GM12878 (cell line): ENCODE results near the gene RAB26. TPM values are rescaled to one million over a fixed set of nuclear protein-coding genes. Genes with fewer than 3 reads are reported as not detected.

Experiments used
- ATAC-seq: fragments of 200-7000 bp; cut with Tn5 transposase; 3 replicates; pipeline ENCODE4 v1.9.1; 2020; ENCODE audit warnings: mild to moderate bottlenecking, moderate library complexity
- BruUV-seq: library from RNA; stranded (reverse); fragments of 400-500 nt; replicated peaks from 2 replicates; lab custom pipeline; 2021; lab: Mats Ljungman, UMichigan
- CTCF ChIA-PET: fragments of 300-600 bp; sonication (Branson Sonifier 250); formaldehyde crosslinking; extraction: SDS; loops from one replicate; lab custom pipeline; 2021; ENCODE audit warnings: inconsistent platforms; lab: Yijun Ruan, JAX
- POLR2A ChIA-PET: fragments of 350-600 bp; formaldehyde crosslinking; extraction: SDS; loops from one replicate; lab custom pipeline; 2021; ENCODE audit warnings: inconsistent platforms; lab: Charles Lee
- RAD21 ChIA-PET: fragments of 300-600 bp; sonication (Branson Sonifier 250); formaldehyde crosslinking; loops from one replicate; lab custom pipeline; 2023; ENCODE audit warnings: antibody characterized with exemption; ENCODE audit not compliant: unreplicated experiment; lab: Charles Lee
- SMC1A ChIA-PET: fragments of 300-600 bp; sonication (Branson Sonifier 250); formaldehyde crosslinking; loops from one replicate; lab custom pipeline; 2023; ENCODE audit not compliant: unreplicated experiment, uncharacterized antibody; lab: Charles Lee
- DNase-seq: peaks from one replicate; pipeline ENCODE4 v3.0.0-alpha.2; 2011; ENCODE audit warnings: low read depth, low spot score
- FAIRE-seq: peaks from 3 replicates; lab custom pipeline; 2011; peaks lifted over from hg19 to GRCh38; lab: Jason Lieb, UNC
- H2AFZ ChIP-seq: 2 replicates; pipeline ENCODE4 v1.6.0; 2011; ENCODE audit warnings: low read depth, low read length, control low read depth; ENCODE audit not compliant: control insufficient read depth
- H3K27ac ChIP-seq: 2 replicates; pipeline ENCODE4 v1.5.1; 2011; ENCODE audit warnings: control low read depth; ENCODE audit not compliant: control insufficient read depth, insufficient read depth
- H3K27me3 ChIP-seq, 2 experiments: replicated peaks in 1 of 2; 2 replicates each; pipeline versions ENCODE4 v1.6.0 to v1.6.1; 2011; ENCODE audit warnings: low read length in 1 of 2; ENCODE audit not compliant: control insufficient read depth in 2 of 2, insufficient read depth in 2 of 2
- H3K36me3 ChIP-seq, 2 experiments: 2 replicates each; pipeline ENCODE4 v1.5.1; 2011; ENCODE audit warnings: low read length in 1 of 2; ENCODE audit not compliant: control insufficient read depth in 2 of 2, insufficient read depth in 2 of 2
- H3K4me1 ChIP-seq: 2 replicates; pipeline ENCODE4 v1.6.1; 2011; ENCODE audit warnings: mild to moderate bottlenecking, low read length, moderate library complexity, mixed read lengths; ENCODE audit not compliant: control insufficient read depth, insufficient read depth
- H3K4me2 ChIP-seq: 2 replicates; pipeline ENCODE4 v1.6.0; 2011; ENCODE audit warnings: control low read depth; ENCODE audit not compliant: control insufficient read depth, insufficient read depth
- H3K4me3 ChIP-seq: fragments of 200-600 bp; sonication (generic); 2 replicates; pipeline ENCODE4 v1.5.1; 2016
- H3K79me2 ChIP-seq: 2 replicates; pipeline ENCODE4 v1.6.0; 2011; ENCODE audit warnings: low read length; ENCODE audit not compliant: control insufficient read depth, insufficient read depth
- H3K9ac ChIP-seq: 2 replicates; pipeline ENCODE4 v1.8.0; 2011; ENCODE audit warnings: low read length, control low read depth, mixed read lengths; ENCODE audit not compliant: control insufficient read depth, insufficient read depth
- H3K9me3 ChIP-seq: replicated peaks from 3 replicates; pipeline ENCODE4 v1.5.1; 2011; ENCODE audit warnings: mild to moderate bottlenecking, low read length; ENCODE audit not compliant: control insufficient read depth, insufficient read depth
- H4K20me1 ChIP-seq: 2 replicates; pipeline ENCODE4 v1.6.0; 2011; ENCODE audit not compliant: control insufficient read depth, insufficient read depth
- CEBPZ ChIP-seq: fragments of 150-350 bp; IDR thresholded peaks from 2 replicates; pipeline ENCODE4 v1.6.1; 2016; ENCODE audit warnings: low read depth, low read length
- FOS ChIP-seq: IDR thresholded peaks from 3 replicates; pipeline ENCODE4 v1.6.1; 2011; ENCODE audit warnings: borderline replicate concordance; ENCODE audit not compliant: insufficient read length; ENCODE audit errors: extremely low read depth
- IRF3 ChIP-seq: fragments of 450-650 bp; IDR thresholded peaks from 2 replicates; pipeline ENCODE4 v1.6.1; 2014; ENCODE audit warnings: mild to moderate bottlenecking
- MLLT1 ChIP-seq: fragments of 450-650 bp; IDR thresholded peaks from 2 replicates; pipeline ENCODE4 v1.6.1; 2016; ENCODE audit warnings: mild to moderate bottlenecking
- SMARCA5 ChIP-seq: fragments of 450-650 bp; IDR thresholded peaks from 2 replicates; pipeline ENCODE4 v1.6.1; 2017; ENCODE audit warnings: mild to moderate bottlenecking
- ZBTB40 ChIP-seq: fragments of 450-650 bp; IDR thresholded peaks from 2 replicates; pipeline ENCODE4 v1.6.1; 2016; ENCODE audit warnings: mild to moderate bottlenecking, moderate library complexity, borderline replicate concordance
- WGBS: methylation state at CpG from one replicate; pipeline ENCODE4 v1.1.6; 2016; ENCODE audit warnings: low lambda C conversion rate; ENCODE audit not compliant: insufficient replicate concordance, insufficient coverage; ENCODE audit errors: missing lambda C conversion rate; 5-methylcytosine and 5-hydroxymethylcytosine counted together
- in situ Hi-C: fragments of 300-500 bp; cut with MboI; formaldehyde crosslinking; loops from 9 replicates; pipeline ENCODE4 v1.14.3; 2018; ENCODE audit warnings: mixed read lengths
- intact Hi-C: fragments of 100-400 bp; cut with micrococcal nuclease; formaldehyde crosslinking; loops from one replicate; pipeline ENCODE4 v1.14.2; 2022; ENCODE audit not compliant: unreplicated experiment
- polyA plus RNA-seq, 11 experiments: library from polyadenylated mRNA; depleted of rRNA in 4 of 11; unstranded in 6 of 11; stranded (reverse) in 5 of 11; fragments of >200 nt; fragmentation: Nextera tagmentation in 4 of 11; fragmentation: Illumina TruSeq in 1 of 11; extraction: Ambion mirVana in 4 of 11; extraction: Trizol in 1 of 11; gene quantifications; 1 replicate in 1 of 11; 2 replicates in 10 of 11; pipeline versions ENCODE4 v1.2.1 to v1.2.3, GENCODE V29; 2011 to 2016; ENCODE audit warnings: inconsistent platforms in 2 of 11, missing spikeins in 2 of 11, low read depth in 1 of 11
- total RNA-seq, 4 experiments: library from RNA; depleted of rRNA in 3 of 4; stranded (reverse); fragments of >200 nt in 3 of 4; fragmentation: Illumina TruSeq in 1 of 4; extraction: Trizol in 1 of 4; gene quantifications; 2 replicates each; pipeline versions ENCODE4 v1.2.1 to v1.2.3, GENCODE V29; 2013 to 2021

The RAB26 gene
- total and polyA plus RNA-seq, 10 of the 15 experiments (the other 5 are each of a cell fraction or from before 2014, with no cell fraction given) = 0.13 to 4.5 (median 0.33) TPM; not detected in 1

- peaks cover 0 to 15% of the 10 kb centered on the region in 2 experiments; a peak in 2 of 4 replicates for H3K36me3 ChIP-seq
- CTCF ChIA-PET = interaction anchor here (1.5 kb wide), 1 partner anchor 18 kb away, joined by 4 read pairs; no protein-coding TSS in a partner anchor
- H3K9me3 ChIP-seq = no peaks in the 10 kb centered on the region
- H3K79me2 ChIP-seq = peaks cover 88% of the 10 kb centered on the region
- H4K20me1 ChIP-seq = 0 out of 2 replicates have a peak, but pooled peaks cover 3% of the 10 kb centered on the region
- H3K27me3 ChIP-seq = no peaks in the 10 kb centered on the region
- peaks cover 30% of the 10 kb centered on the region for H3K4me1 ChIP-seq
- no peak for TF ChIP-seq IRF3
- no peak for TF ChIP-seq ZBTB40
- TF ChIP-seq CEBPZ = no peak
- TF ChIP-seq MLLT1 = 0 out of 2 replicates have a peak, but pooled peaks have one; percentile 13
- TF ChIP-seq SMARCA5 = no peak
- no peak for TF ChIP-seq FOS
- RAD21 ChIA-PET = no interaction called here
- H3K4me3 ChIP-seq = peak overlapping the region; percentile 99
- SMC1A ChIA-PET = no interaction called here
- BruUV-seq = no TSS peak
- FAIRE-seq = no peak
- no peak for ATAC-seq
- H3K4me2 ChIP-seq = peak overlapping the region; percentile 89
- intact Hi-C loops (loop anchor here (5.0 kb wide), 1 partner anchor 105 kb away; no protein-coding TSS in a partner anchor), in situ Hi-C loops (no loop called here)
- H3K27ac ChIP-seq = no peak overlapping the region
- no peak overlapping the region for H2AFZ ChIP-seq
- DNase-seq = no peak
- POLR2A ChIA-PET = no interaction called here
- 86% methylated on average over 27 of the region's 27 CpGs for WGBS
- peak overlapping the region; percentile 87 for H3K9ac ChIP-seq
Measured at GRCh38 chr16:2157480-2158261, 9.2 kb downstream of the RAB26 start.
